Caco-2 (cell line): Measurements from ENCODE around the gene PNPLA8. TPM values are rescaled to one million over a fixed set of nuclear protein-coding genes. Genes with fewer than 3 reads are reported as not detected.

ENCODE experiments used
- BruUV-seq: library from RNA; stranded (reverse); fragments of 400-500 nt; replicated peaks from 2 replicates; lab custom pipeline; 2021; lab: Mats Ljungman, UMichigan
- CTCF ChIA-PET: fragments of 300-600 bp; sonication (Branson Sonifier 250); formaldehyde crosslinking; loops from one replicate; lab custom pipeline; 2022; ENCODE audit warnings: antibody characterized with exemption; lab: Charles Lee
- POLR2A ChIA-PET: fragments of 300-600 bp; sonication (Branson Sonifier 250); formaldehyde crosslinking; loops from one replicate; lab custom pipeline; 2022; ENCODE audit warnings: antibody characterized with exemption; lab: Charles Lee
- DNase-seq, 2 experiments: peaks; one replicate each; pipeline versions ENCODE4 v3.0.0 to v3.0.0-alpha.2; 2020 to 2022
- H3K27me3 ChIP-seq: replicated peaks from 2 replicates; pipeline ENCODE4 v1.6.0; 2011; ENCODE audit warnings: low read length; ENCODE audit not compliant: control insufficient read depth, insufficient read depth
- H3K36me3 ChIP-seq: 2 replicates; pipeline ENCODE4 v1.5.1; 2011; ENCODE audit warnings: low read length; ENCODE audit not compliant: control insufficient read depth, insufficient read depth
- H3K4me1 ChIP-seq: fragments of 250-450 bp; sonication (Bioruptor Pico); 2 replicates; pipeline ENCODE4 v1.5.1; 2020; ENCODE audit warnings: mild to moderate bottlenecking
- H3K4me3 ChIP-seq: 2 replicates; pipeline ENCODE4 v1.5.1; 2011; ENCODE audit warnings: low read depth, mild to moderate bottlenecking, control low read depth, low read length
- H3K9me3 ChIP-seq: fragments of 250-450 bp; sonication (Bioruptor Pico); 2 replicates; pipeline ENCODE4 v1.5.1; 2020; ENCODE audit warnings: mild to moderate bottlenecking, moderate library complexity
- H3K27ac Mint-ChIP-seq: one replicate; pipeline ENCODE4 v1.8.0; 2022; ENCODE audit warnings: mixed read lengths; ENCODE audit not compliant: unreplicated experiment
- H3K27me3 Mint-ChIP-seq: one replicate; pipeline ENCODE4 v1.8.0; 2022; ENCODE audit warnings: mixed read lengths; ENCODE audit not compliant: insufficient read depth, unreplicated experiment
- H3K36me3 Mint-ChIP-seq: one replicate; pipeline ENCODE4 v1.8.0; 2022; ENCODE audit warnings: mild to moderate bottlenecking, mixed read lengths; ENCODE audit not compliant: insufficient read depth, unreplicated experiment
- H3K4me1 Mint-ChIP-seq: one replicate; pipeline ENCODE4 v1.8.0; 2022; ENCODE audit warnings: low read depth, mixed read lengths; ENCODE audit not compliant: unreplicated experiment
- H3K4me3 Mint-ChIP-seq: one replicate; pipeline ENCODE4 v1.8.0; 2022; ENCODE audit warnings: mild to moderate bottlenecking, moderate library complexity, mixed read lengths; ENCODE audit not compliant: unreplicated experiment
- H3K9me3 Mint-ChIP-seq: one replicate; pipeline ENCODE4 v1.8.0; 2022; ENCODE audit warnings: mixed read lengths; ENCODE audit not compliant: unreplicated experiment
- CTCF ChIP-seq, 2 experiments: fragments of 200-600 bp in 1 of 2; IDR thresholded peaks; 1 replicate in 1 of 2; 2 replicates in 1 of 2; pipeline versions ENCODE4 v1.5.1 to v1.8.0; 2011 to 2022; ENCODE audit warnings: antibody characterized with exemption in 1 of 2, control low read depth in 1 of 2, inconsistent platforms in 1 of 2, low read depth in 1 of 2, low read length in 1 of 2, mild to moderate bottlenecking in 1 of 2, moderate library complexity in 1 of 2; ENCODE audit not compliant: insufficient read depth in 1 of 2, severe bottlenecking in 1 of 2, unreplicated experiment in 1 of 2
- intact Hi-C: fragments of 100-400 bp; cut with micrococcal nuclease; formaldehyde crosslinking; loops from one replicate; pipeline ENCODE4 v1.10.0; 2022; ENCODE audit not compliant: unreplicated experiment
- total RNA-seq: library from RNA; stranded (reverse); gene quantifications from 2 replicates; pipeline ENCODE4 v1.2.3, GENCODE V29; 2022

The PNPLA8 gene
- total RNA-seq, 1 experiment from 2014 or later, result 15.3 TPM

DNA sequence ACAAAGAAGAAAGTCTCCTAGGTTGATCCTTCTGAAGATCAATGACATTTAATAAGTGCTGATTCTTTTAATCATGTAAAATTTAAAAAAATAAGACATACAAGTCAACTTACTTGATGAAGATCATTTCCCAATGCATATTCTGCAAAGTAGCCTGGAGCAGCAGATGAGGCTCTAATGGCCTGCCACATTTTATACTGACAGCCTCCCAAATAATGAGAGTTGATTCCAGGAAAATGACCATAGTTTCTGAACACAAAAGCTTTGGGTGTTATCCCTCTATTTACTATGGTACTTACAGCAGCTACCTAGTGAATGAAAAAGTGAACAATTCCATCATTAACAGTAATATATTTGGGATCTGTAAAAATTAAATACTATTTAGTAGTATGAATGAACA is 38.3 kb downstream of the PNPLA8 start:
- ChIA-PET CTCF (no interaction called here), POLR2A (no interaction called here)
- no TSS peak for BruUV-seq
- Mint-ChIP-seq H3K4me1 (no peaks in the 10 kb centered on the region), H3K4me3 (no peak overlapping the region), H3K9me3 (no peaks in the 10 kb centered on the region), H3K27ac (no peak overlapping the region), H3K36me3 (peaks cover under 1% of the 10 kb centered on the region), H3K27me3 (no peaks in the 10 kb centered on the region)
- no peak for DNase-seq
- Histone ChIP-seq H3K9me3 (no peaks in the 10 kb centered on the region), H3K27me3 (no peaks in the 10 kb centered on the region), H3K4me1 (no peaks in the 10 kb centered on the region), H3K4me3 (no peak overlapping the region), H3K36me3 (no peaks in the 10 kb centered on the region)
- no peak for TF ChIP-seq CTCF (IDR thresholded peaks at IDR 0.05; ENCODE audit: insufficient read depth in 1 of 2, low read depth in 1 of 2, low read length in 1 of 2, severe bottlenecking in 1 of 2, unreplicated experiment in 1 of 2)
- intact Hi-C loops, result no loop called here

- Histone ChIP-seq H3K4me1 (no peaks in the 10 kb centered on the region), H3K4me3 (no peak overlapping the region), H3K27me3 (no peaks in the 10 kb centered on the region), H3K36me3 (no peaks in the 10 kb centered on the region), H3K9me3 (no peaks in the 10 kb centered on the region)
- Mint-ChIP-seq H3K9me3 (no peaks in the 10 kb centered on the region), H3K36me3 (no peaks in the 10 kb centered on the region), H3K27ac (no peak overlapping the region), H3K27me3 (no peaks in the 10 kb centered on the region), H3K4me3 (no peak overlapping the region), H3K4me1 (no peaks in the 10 kb centered on the region)
- TF ChIP-seq CTCF (IDR thresholded peaks at IDR 0.05; ENCODE audit: insufficient read depth in 1 of 2, low read depth in 1 of 2, low read length in 1 of 2, severe bottlenecking in 1 of 2, unreplicated experiment in 1 of 2), result no peak
- intact Hi-C loops, result no loop called here
- DNase-seq, result no peak
- ChIA-PET POLR2A (no interaction called here), CTCF (no interaction called here)
- no TSS peak for BruUV-seq
Observed at GRCh38 chr7:108486291-108486966, 39.5 kb downstream of the PNPLA8 start.

DNA sequence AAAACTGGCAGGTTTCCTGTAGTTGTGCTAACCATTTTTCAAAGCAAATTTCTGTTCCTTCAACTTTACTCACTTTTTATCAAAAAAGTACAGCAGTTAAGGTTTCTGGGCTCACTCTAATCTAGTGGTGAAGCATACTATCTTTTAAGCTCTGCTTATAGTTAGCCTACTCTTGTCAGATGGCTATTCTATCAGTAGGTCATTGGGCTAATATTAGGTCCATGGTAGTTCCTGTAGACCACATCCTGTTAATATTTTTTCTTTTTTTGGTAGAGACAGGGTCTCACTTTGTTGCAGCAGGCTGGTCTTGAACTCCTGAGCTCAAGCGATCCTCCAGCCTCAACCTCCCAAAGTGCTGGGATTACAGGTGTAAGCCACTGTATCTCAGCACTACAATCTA is 41.8 kb downstream of the PNPLA8 start:
- ChIA-PET CTCF (no interaction called here), POLR2A (no interaction called here)
- no peak for TF ChIP-seq CTCF (IDR thresholded peaks at IDR 0.05; ENCODE audit: insufficient read depth in 1 of 2, low read depth in 1 of 2, low read length in 1 of 2, severe bottlenecking in 1 of 2, unreplicated experiment in 1 of 2)
- no peaks in the 10 kb centered on the region for H3K27me3 Mint-ChIP-seq
- H3K9me3 Mint-ChIP-seq, result no peaks in the 10 kb centered on the region
- BruUV-seq, result no TSS peak
- no peak overlapping the region for H3K4me3 ChIP-seq
- no peaks in the 10 kb centered on the region for H3K36me3 Mint-ChIP-seq
- H3K27ac Mint-ChIP-seq, result no peak overlapping the region
- H3K4me3 Mint-ChIP-seq, result no peak overlapping the region
- no peaks in the 10 kb centered on the region for H3K36me3 ChIP-seq
- H3K4me1 Mint-ChIP-seq, result no peaks in the 10 kb centered on the region
- intact Hi-C loops, result no loop called here
- no peaks in the 10 kb centered on the region for H3K27me3 ChIP-seq
- no peaks in the 10 kb centered on the region for H3K4me1 ChIP-seq
- DNase-seq, result no peak
- no peaks in the 10 kb centered on the region for H3K9me3 ChIP-seq
